Superior temporal gyrus (tissue), 1 donor: ENCODE measurements around the gene IFNA2.
"Not testable (repeated sequence)": the region's sequence is repeated elsewhere in the genome, so short reads cannot be mapped to it uniquely, and the experiment has no call there.

Source experiments
- DNase-seq: peaks from one replicate; pipeline ENCODE4 v3.0.0-alpha.2; 2016; ENCODE audit errors: extremely low spot score

IFNA2 gene

GRCh38 chr9:21381448-21382339 is 3.5 kb downstream of the IFNA2 start:
- DNase-seq, result no peak

- not testable (repeated sequence) for DNase-seq
Observed at GRCh38 chr9:21371467-21371866, 13.7 kb downstream of the IFNA2 start.

- no peak for DNase-seq
Observed at GRCh38 chr9:21367957-21368356, 17.2 kb downstream of the IFNA2 start, which contains the start of gene IFNA13. TSS of gene IFNA13 (minus strand) at chr9:21368057. CDS start at chr9:21368010, 47 bp downstream.

- DNase-seq, result not testable (repeated sequence)
Observed at GRCh38 chr9:21367169-21367568, 18.0 kb downstream of the IFNA2 start.

- DNase-seq, result no peak
Observed at GRCh38 chr9:21362287-21362686, 22.9 kb downstream of the IFNA2 start.

GRCh38 chr9:21357479-21358460 is 27.4 kb downstream of the IFNA2 start:
- peak; percentile 16 for DNase-seq

- no peak for DNase-seq
Observed at GRCh38 chr9:21350787-21351186, 34.4 kb downstream of the IFNA2 start, which contains the start of gene IFNA6. TSS of gene IFNA6 (minus strand) at chr9:21350887. CDS start at chr9:21350887, 0 bp downstream.

GRCh38 chr9:21348430-21348970 is 36.7 kb downstream of the IFNA2 start:
- no peak for DNase-seq

GRCh38 chr9:21340735-21341134 is 44.5 kb downstream of the IFNA2 start:
- no peak for DNase-seq

GRCh38 chr9:21336457-21336856 is 48.7 kb downstream of the IFNA2 start:
- DNase-seq, result peak; percentile 39

- peak; percentile 95 for DNase-seq
Observed at GRCh38 chr9:21334701-21335632, 50.2 kb downstream of the IFNA2 start, which contains the start of gene KLHL9. TSS of gene KLHL9 (minus strand) at chr9:21335404. CDS start at chr9:21334859, 545 bp downstream.
